Renal cortex interstitium (tissue), 15 donors: Measurements from ENCODE around the gene OR14A16. TPM values are rescaled to one million over a fixed set of nuclear protein-coding genes. Genes with fewer than 3 reads are reported as not detected.
A peak's percentile ranks its signal among the peaks of the same experiment; 100 is the strongest.

Experiments
- DNase-seq, 11 donors: peaks; one replicate each; pipeline ENCODE4 v3.0.0-alpha.2; 2013; ENCODE audit warnings: low read depth in 9 of 11, low spot score in 4 of 11; ENCODE audit errors: extremely low read depth in 1 of 11
- long read RNA-seq, 16 experiments: transcript quantifications; one replicate each; lab custom pipeline, GENCODE V29; 2026
- polyA plus RNA-seq, 3 donors: library from polyadenylated mRNA; unstranded; fragments of 120-200 nt; gene quantifications; one replicate each; pipeline ENCODE4 v1.2.1, GENCODE V29; 2013; ENCODE audit not compliant: insufficient read length in 3 of 3

Gene OR14A16
- polyA plus RNA-seq = not detected
- long read RNA-seq, donor 1 = 0 reads
- long read RNA-seq, donor 2 = 0 reads
- long read RNA-seq, donor 3 = 0 reads
- long read RNA-seq, donor 4 = 0 reads
- long read RNA-seq, donor 5 = 0 reads
- long read RNA-seq, donor 6 = 0 reads
- long read RNA-seq, donor 7 = 0 reads
- long read RNA-seq, donor 8 = 0 reads
- long read RNA-seq, donor 9 = 0 reads
- long read RNA-seq, donor 10 = 0 reads
- long read RNA-seq, donor 11 = 0 reads
- long read RNA-seq, donor 12 = 0 reads
- long read RNA-seq, donor 13 = 0 reads
- long read RNA-seq, donor 14 = 0 reads
- long read RNA-seq, donor 15 = 0 reads
- long read RNA-seq, donor 16 = 0 reads

GRCh38 chr1:247824023-247824422 is at the start of gene OR14A16:
OR14A16 (minus strand) TSS chr1:247824119; CDS start chr1:247815729, 8,390 bp downstream.
- no peak for DNase-seq

GRCh38 chr1:247865416-247865815 is 41.5 kb upstream of the OR14A16 start:
- no peak for DNase-seq

GRCh38 chr1:247864644-247865043 is 40.7 kb upstream of the OR14A16 start:
- no peak for DNase-seq

- DNase-seq = no peak
Observed at GRCh38 chr1:247862756-247863155, 38.8 kb upstream of the OR14A16 start.

- DNase-seq = no peak
Observed at GRCh38 chr1:247857985-247858619, 34.2 kb upstream of the OR14A16 start.

- DNase-seq = peak in 6 of 11 donors; percentile 4 to 27 (median 22)
Observed at GRCh38 chr1:247857069-247857984, 33.4 kb upstream of the OR14A16 start, which contains the start of gene TRIM58. TRIM58 (plus strand) TSS chr1:247857187; CDS start chr1:247857247, 60 bp downstream.

GRCh38 chr1:247855911-247856310 is 32.0 kb upstream of the OR14A16 start:
- no peak for DNase-seq

GRCh38 chr1:247854899-247855545 is 31.1 kb upstream of the OR14A16 start:
- DNase-seq = no peak

GRCh38 chr1:247849616-247850015 is 25.7 kb upstream of the OR14A16 start:
- no peak for DNase-seq

GRCh38 chr1:247848346-247848745 is 24.4 kb upstream of the OR14A16 start:
- no peak for DNase-seq

GRCh38 chr1:247845693-247846017 is 21.7 kb upstream of the OR14A16 start:
- no peak for DNase-seq

- DNase-seq = no peak
Observed at GRCh38 chr1:247845011-247845692, 21.2 kb upstream of the OR14A16 start.

GRCh38 chr1:247843411-247843810 is 19.5 kb upstream of the OR14A16 start:
- DNase-seq = no peak

- no peak for DNase-seq
Observed at GRCh38 chr1:247841796-247842195, 17.9 kb upstream of the OR14A16 start, which contains the start of gene OR11L1. OR11L1 (minus strand) TSS chr1:247841896; CDS start chr1:247841896, 0 bp downstream.

GRCh38 chr1:247840818-247841217 is 16.9 kb upstream of the OR14A16 start:
- DNase-seq = no peak

GRCh38 chr1:247833601-247834000 is 9.7 kb upstream of the OR14A16 start:
- DNase-seq = no peak

GRCh38 chr1:247829656-247830055 is 5.7 kb upstream of the OR14A16 start:
- no peak for DNase-seq

- DNase-seq = no peak
Observed at GRCh38 chr1:247825362-247825761, 1.4 kb upstream of the OR14A16 start.

GRCh38 chr1:247822060-247822459 is 1.9 kb downstream of the OR14A16 start:
- no peak for DNase-seq
